Thyroid gland (tissue), 4 donors: ENCODE data around the gene MTCH2. TPM values are rescaled to one million over a fixed set of nuclear protein-coding genes. Genes with fewer than 3 reads are reported as not detected.

ENCODE experiments used
- DNase-seq, 2 donors: peaks; one replicate each; pipeline ENCODE4 v3.0.0-alpha.2; 2019
- H3K27ac ChIP-seq, 3 donors: fragments of 200-600 bp; sonication (generic); 1 replicate in 2 of 3; 2 replicates in 1 of 3; pipeline ENCODE4 v1.5.1; 2016 to 2019; ENCODE audit warnings: mild to moderate bottlenecking in 1 of 3, moderate library complexity in 1 of 3
- H3K27me3 ChIP-seq: fragments of 200-600 bp; sonication (generic); one replicate; pipeline ENCODE4 v1.5.1; 2019
- H3K36me3 ChIP-seq, 2 donors: fragments of 200-600 bp; sonication (generic); one replicate each; pipeline ENCODE4 v1.5.1; 2016 to 2019
- H3K4me1 ChIP-seq, 2 donors: fragments of 200-600 bp; sonication (generic); one replicate each; pipeline ENCODE4 v1.5.1; 2017 to 2019
- H3K4me3 ChIP-seq, 3 donors: fragments of 200-600 bp; sonication (generic); replicated peaks in 1 of 3; 1 replicate in 2 of 3; 2 replicates in 1 of 3; pipeline ENCODE4 v1.5.1; 2016; ENCODE audit warnings: mild to moderate bottlenecking in 1 of 3
- H3K9me3 ChIP-seq: fragments of 200-600 bp; sonication (generic); one replicate; pipeline ENCODE4 v1.5.1; 2017
- POLR2A ChIP-seq, 2 donors: fragments of 450-650 bp; IDR thresholded peaks; one replicate each; pipeline ENCODE4 v1.6.1; 2017; ENCODE audit warnings: antibody characterized with exemption in 2 of 2, mild to moderate bottlenecking in 2 of 2, moderate library complexity in 1 of 2
- WGBS, 2 donors: methylation state at CpG; one replicate each; pipeline ENCODE4 v1.1.5; 2017; 5-methylcytosine and 5-hydroxymethylcytosine counted together
- intact Hi-C: fragments of 100-400 bp; cut with DNase I; formaldehyde crosslinking; loops from one replicate; pipeline ENCODE4 v1.15.1; 2023
- total RNA-seq, 4 donors: library from RNA; depleted of rRNA; stranded (reverse); fragments of >200 nt; gene quantifications; one replicate each; pipeline ENCODE4 v1.2.3, GENCODE V29; 2016
- TF ChIP-seq, protein P1 (sequence below), 6 experiments: fragments of 200-600 bp in 3 of 6; fragments of 450-650 bp in 3 of 6; sonication (generic) in 3 of 6; IDR thresholded peaks; one replicate each; pipeline ENCODE4 v1.5.1; 2016 to 2019; ENCODE audit warnings: antibody characterized with exemption in 6 of 6, mild to moderate bottlenecking in 2 of 6, inconsistent platforms in 1 of 6, moderate library complexity in 1 of 6

Gene MTCH2
- total RNA-seq, 4 donors from 2014 or later = 70.3 to 126 (median 82.2) TPM

DNA sequence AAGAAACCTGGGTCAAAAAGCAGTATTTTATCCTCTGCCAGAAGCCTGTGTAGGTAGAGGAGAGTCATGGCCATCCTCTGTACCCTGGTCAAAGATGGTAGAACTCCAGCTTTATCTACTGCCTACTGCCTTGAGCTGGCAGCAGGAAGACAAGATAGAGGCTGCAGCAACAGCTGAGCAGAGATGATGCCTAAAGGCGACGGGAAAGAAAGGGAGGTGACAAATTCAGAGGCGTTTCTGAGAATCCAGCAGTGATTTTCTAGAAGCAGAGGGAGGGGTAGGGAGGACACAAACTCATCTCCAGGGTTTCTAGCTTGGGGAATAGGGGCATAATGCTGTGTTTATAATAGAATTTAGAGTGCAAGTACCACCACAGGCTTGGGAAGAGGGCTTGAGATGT lies 32.7 kb downstream of the MTCH2 start:
- no peak overlapping the region for H3K4me3 ChIP-seq
- peaks cover 0 to 21% of the 10 kb centered on the region in 2 donors for H3K4me1 ChIP-seq
- WGBS, 2 donors = 69 to 83% methylated on average over 3 of the region's 3 CpGs
- H3K27me3 ChIP-seq = no peaks in the 10 kb centered on the region
- TF ChIP-seq, protein P1, sequence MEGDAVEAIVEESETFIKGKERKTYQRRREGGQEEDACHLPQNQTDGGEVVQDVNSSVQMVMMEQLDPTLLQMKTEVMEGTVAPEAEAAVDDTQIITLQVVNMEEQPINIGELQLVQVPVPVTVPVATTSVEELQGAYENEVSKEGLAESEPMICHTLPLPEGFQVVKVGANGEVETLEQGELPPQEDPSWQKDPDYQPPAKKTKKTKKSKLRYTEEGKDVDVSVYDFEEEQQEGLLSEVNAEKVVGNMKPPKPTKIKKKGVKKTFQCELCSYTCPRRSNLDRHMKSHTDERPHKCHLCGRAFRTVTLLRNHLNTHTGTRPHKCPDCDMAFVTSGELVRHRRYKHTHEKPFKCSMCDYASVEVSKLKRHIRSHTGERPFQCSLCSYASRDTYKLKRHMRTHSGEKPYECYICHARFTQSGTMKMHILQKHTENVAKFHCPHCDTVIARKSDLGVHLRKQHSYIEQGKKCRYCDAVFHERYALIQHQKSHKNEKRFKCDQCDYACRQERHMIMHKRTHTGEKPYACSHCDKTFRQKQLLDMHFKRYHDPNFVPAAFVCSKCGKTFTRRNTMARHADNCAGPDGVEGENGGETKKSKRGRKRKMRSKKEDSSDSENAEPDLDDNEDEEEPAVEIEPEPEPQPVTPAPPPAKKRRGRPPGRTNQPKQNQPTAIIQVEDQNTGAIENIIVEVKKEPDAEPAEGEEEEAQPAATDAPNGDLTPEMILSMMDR (IDR thresholded peaks at IDR 0.05) = no peak
- TF ChIP-seq POLR2A (IDR thresholded peaks at IDR 0.05) = no peak
- H3K36me3 ChIP-seq = no peaks in the 10 kb centered on the region
- intact Hi-C loops = no loop called here
- DNase-seq = no peak
- no peak overlapping the region for H3K27ac ChIP-seq
- no peaks in the 10 kb centered on the region for H3K9me3 ChIP-seq

DNA sequence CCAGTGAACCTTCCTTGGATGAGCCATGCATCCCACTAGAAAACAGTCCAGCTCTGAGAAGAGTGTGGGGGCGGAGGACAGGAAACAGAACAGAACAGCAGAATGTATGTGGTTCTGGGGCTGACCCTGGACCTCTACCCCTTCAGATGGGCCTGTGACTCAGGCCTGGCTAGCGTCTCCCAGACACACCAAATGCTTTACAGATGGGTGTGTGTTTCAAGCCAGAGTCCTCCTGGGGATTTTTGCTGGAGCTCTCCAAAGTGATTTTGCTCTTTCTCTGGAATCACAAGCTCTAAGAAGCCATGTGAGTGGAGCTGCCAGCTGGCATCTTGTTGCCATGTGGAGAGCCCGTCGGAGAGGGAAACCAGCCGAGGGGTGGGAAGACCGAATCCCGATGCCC lies 35.0 kb downstream of the MTCH2 start:
- 25 to 60% methylated on average over 7 of the region's 7 CpGs for WGBS, 2 donors
- no peak for TF ChIP-seq POLR2A (IDR thresholded peaks at IDR 0.05)
- TF ChIP-seq, protein P1 (IDR thresholded peaks at IDR 0.05) = no peak
- Histone ChIP-seq H3K4me1 (peaks cover 0 to 21% of the 10 kb centered on the region in 2 donors), H3K4me3 (no peak overlapping the region), H3K9me3 (no peaks in the 10 kb centered on the region), H3K27ac (peak overlapping the region in 2 of 3 donors; percentile 40 to 72), H3K36me3 (no peaks in the 10 kb centered on the region), H3K27me3 (no peaks in the 10 kb centered on the region)
- intact Hi-C loops = no loop called here
- DNase-seq = peak; percentile 56 to 87

DNA sequence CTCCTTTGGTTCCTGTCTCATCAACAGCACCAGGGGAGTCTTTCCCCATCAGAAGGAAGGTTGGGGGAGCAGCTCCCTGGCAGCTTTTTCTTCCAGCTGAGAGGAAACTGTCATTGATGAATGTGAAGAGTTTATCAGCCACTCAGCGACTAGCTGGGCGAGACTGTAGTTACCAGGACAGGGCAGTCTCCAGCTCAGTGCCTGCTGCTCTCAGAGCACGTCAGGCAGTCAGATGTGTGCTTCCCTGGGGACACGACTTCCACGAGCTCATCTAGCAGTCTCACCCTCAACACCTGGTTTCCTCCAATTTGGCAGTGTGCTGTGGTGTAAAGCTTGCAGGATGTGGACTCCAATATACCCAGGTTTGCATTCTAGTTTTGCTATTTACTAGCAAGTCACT lies 35.6 kb downstream of the MTCH2 start:
- Histone ChIP-seq H3K27ac (peak overlapping the region in 2 of 3 donors; percentile 40 to 72), H3K27me3 (no peaks in the 10 kb centered on the region), H3K4me1 (peaks cover 0 to 21% of the 10 kb centered on the region in 2 donors), H3K9me3 (no peaks in the 10 kb centered on the region), H3K36me3 (no peaks in the 10 kb centered on the region), H3K4me3 (no peak overlapping the region)
- DNase-seq = peak; percentile 64 to 78
- TF ChIP-seq POLR2A (IDR thresholded peaks at IDR 0.05) = peak in 1 of 2 donors; percentile 28
- TF ChIP-seq, protein P1 (IDR thresholded peaks at IDR 0.05) = no peak
- WGBS, 2 donors = 15 to 20% methylated on average over 5 of the region's 5 CpGs
- intact Hi-C loops = no loop called here

DNA sequence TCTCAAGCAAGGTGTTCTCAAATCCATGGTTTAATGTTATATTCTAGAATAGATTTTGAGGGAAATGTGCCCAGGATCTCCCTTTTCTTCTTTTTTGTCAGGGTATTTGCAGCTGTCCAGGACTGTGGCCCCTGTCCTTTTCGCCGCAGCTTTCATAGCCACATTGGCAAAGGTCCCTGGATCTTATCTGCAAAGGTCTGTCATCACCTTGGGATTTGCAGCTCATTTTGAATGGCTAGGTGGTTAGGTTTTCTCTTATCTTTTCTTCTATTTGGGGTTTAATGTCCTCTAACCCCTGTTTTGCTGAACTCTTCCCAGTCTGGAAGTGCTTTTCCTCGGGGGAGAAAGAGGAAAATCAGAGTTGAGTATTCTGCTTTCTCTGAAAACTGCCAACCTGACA lies 36.4 kb downstream of the MTCH2 start:
- Histone ChIP-seq H3K27me3 (no peaks in the 10 kb centered on the region), H3K27ac (no peak overlapping the region), H3K4me1 (peaks cover 0 to 21% of the 10 kb centered on the region in 2 donors), H3K4me3 (no peak overlapping the region), H3K36me3 (no peaks in the 10 kb centered on the region), H3K9me3 (no peaks in the 10 kb centered on the region)
- no peak for DNase-seq
- TF ChIP-seq, protein P1 (IDR thresholded peaks at IDR 0.05) = no peak
- no peak for TF ChIP-seq POLR2A (IDR thresholded peaks at IDR 0.05)
- intact Hi-C loops = no loop called here
- 67 to 73% methylated on average over 3 of the region's 3 CpGs for WGBS, 2 donors

DNA sequence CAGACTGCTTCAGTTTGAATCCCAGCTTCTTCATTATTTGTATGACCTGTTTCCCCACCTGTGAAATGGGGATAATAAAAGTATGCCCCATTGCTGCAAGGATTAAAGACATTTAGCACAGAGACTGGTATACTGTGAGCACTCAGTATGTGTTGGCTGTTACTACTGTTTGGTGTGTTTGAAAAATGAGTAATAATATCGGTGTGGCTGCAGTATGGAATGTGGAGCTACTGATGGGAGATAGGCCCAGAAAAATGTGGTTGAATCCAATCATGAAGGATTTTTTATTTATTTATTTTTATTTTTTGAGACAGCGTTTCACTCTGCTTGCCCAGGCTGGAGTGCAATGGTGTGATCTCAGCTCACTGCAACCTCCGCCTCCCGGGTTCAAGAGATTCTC lies 39.1 kb downstream of the MTCH2 start:
- intact Hi-C loops = no loop called here
- no peaks in the 10 kb centered on the region for H3K27me3 ChIP-seq

More for the DNA sequence above, 39.1 kb downstream of the MTCH2 start:
- Histone ChIP-seq H3K4me1 (peaks cover 0 to 20% of the 10 kb centered on the region in 2 donors), H3K4me3 (no peak overlapping the region), H3K36me3 (no peaks in the 10 kb centered on the region), H3K27ac (no peak overlapping the region), H3K9me3 (no peaks in the 10 kb centered on the region)
- no peak for DNase-seq
- 88 to 91% methylated on average over 4 of the region's 4 CpGs for WGBS, 2 donors
- TF ChIP-seq, protein P1 (IDR thresholded peaks at IDR 0.05) = no peak
- no peak for TF ChIP-seq POLR2A (IDR thresholded peaks at IDR 0.05)
